Measurements from ENCODE around the gene ANXA2.

DNA sequence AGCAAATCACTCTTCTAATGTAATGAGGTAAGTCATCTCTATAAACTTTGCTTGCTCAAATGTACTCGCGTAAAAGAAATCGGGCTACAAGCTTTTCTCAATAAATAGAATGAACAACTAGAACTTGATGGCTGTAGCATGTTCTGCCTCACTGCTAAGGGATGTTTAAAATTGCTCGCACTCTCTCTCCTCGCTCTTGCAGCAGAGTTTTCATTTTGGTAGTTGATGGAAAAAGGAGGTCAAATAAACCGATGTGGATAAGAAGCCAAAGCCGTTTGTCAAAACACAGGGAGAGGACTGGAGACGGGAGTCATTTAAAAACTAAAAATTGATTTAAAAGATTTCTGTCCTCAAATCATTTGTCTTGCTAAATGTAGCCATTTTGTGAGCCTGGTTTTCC lies 53.3 kb downstream of the ANXA2 start:
- TF ChIP-seq, protein P1, sequence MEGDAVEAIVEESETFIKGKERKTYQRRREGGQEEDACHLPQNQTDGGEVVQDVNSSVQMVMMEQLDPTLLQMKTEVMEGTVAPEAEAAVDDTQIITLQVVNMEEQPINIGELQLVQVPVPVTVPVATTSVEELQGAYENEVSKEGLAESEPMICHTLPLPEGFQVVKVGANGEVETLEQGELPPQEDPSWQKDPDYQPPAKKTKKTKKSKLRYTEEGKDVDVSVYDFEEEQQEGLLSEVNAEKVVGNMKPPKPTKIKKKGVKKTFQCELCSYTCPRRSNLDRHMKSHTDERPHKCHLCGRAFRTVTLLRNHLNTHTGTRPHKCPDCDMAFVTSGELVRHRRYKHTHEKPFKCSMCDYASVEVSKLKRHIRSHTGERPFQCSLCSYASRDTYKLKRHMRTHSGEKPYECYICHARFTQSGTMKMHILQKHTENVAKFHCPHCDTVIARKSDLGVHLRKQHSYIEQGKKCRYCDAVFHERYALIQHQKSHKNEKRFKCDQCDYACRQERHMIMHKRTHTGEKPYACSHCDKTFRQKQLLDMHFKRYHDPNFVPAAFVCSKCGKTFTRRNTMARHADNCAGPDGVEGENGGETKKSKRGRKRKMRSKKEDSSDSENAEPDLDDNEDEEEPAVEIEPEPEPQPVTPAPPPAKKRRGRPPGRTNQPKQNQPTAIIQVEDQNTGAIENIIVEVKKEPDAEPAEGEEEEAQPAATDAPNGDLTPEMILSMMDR (IDR thresholded peaks at IDR 0.05; ENCODE audit: low read depth, low read length, missing input control): no peak
- TF ChIP-seq, protein P2, sequence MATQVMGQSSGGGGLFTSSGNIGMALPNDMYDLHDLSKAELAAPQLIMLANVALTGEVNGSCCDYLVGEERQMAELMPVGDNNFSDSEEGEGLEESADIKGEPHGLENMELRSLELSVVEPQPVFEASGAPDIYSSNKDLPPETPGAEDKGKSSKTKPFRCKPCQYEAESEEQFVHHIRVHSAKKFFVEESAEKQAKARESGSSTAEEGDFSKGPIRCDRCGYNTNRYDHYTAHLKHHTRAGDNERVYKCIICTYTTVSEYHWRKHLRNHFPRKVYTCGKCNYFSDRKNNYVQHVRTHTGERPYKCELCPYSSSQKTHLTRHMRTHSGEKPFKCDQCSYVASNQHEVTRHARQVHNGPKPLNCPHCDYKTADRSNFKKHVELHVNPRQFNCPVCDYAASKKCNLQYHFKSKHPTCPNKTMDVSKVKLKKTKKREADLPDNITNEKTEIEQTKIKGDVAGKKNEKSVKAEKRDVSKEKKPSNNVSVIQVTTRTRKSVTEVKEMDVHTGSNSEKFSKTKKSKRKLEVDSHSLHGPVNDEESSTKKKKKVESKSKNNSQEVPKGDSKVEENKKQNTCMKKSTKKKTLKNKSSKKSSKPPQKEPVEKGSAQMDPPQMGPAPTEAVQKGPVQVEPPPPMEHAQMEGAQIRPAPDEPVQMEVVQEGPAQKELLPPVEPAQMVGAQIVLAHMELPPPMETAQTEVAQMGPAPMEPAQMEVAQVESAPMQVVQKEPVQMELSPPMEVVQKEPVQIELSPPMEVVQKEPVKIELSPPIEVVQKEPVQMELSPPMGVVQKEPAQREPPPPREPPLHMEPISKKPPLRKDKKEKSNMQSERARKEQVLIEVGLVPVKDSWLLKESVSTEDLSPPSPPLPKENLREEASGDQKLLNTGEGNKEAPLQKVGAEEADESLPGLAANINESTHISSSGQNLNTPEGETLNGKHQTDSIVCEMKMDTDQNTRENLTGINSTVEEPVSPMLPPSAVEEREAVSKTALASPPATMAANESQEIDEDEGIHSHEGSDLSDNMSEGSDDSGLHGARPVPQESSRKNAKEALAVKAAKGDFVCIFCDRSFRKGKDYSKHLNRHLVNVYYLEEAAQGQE (IDR thresholded peaks at IDR 0.05): no peak
- TF ChIP-seq EGR1 (IDR thresholded peaks at IDR 0.05; ENCODE audit: low read depth in 2 of 2): no peak
- no peak for TF ChIP-seq SP1 (IDR thresholded peaks at IDR 0.05)

All from liver (tissue), 3 donors.